ENCODE data around the gene FBXO11.
A peak's percentile ranks its signal among the peaks of the same experiment; 100 is the strongest.

DNA sequence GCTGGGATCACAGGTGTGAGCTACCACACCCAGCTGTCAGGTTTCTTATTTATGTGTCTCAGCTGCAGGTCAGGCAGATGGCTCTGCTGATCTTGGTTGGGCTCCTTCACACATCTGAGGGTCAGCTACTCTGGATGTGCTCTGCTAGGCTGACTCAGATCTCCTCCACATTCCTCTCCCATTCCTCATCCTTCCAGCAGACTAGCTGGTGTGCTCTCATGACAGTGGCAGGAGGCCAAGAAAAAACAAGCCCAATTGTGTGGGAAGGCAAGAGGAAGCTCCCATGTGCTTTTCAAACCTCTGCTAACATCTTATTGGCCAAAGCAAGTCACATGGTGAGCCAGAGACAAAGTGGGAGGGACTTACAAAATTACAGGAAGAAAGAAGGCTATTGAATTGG lies 135.1 kb downstream of the FBXO11 start:
- TF ChIP-seq, protein P1, sequence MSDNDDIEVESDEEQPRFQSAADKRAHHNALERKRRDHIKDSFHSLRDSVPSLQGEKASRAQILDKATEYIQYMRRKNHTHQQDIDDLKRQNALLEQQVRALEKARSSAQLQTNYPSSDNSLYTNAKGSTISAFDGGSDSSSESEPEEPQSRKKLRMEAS (IDR thresholded peaks at IDR 0.05), result peak; percentile 48; the same call in 1 of the 2 replicates
- TF ChIP-seq, protein P2, sequence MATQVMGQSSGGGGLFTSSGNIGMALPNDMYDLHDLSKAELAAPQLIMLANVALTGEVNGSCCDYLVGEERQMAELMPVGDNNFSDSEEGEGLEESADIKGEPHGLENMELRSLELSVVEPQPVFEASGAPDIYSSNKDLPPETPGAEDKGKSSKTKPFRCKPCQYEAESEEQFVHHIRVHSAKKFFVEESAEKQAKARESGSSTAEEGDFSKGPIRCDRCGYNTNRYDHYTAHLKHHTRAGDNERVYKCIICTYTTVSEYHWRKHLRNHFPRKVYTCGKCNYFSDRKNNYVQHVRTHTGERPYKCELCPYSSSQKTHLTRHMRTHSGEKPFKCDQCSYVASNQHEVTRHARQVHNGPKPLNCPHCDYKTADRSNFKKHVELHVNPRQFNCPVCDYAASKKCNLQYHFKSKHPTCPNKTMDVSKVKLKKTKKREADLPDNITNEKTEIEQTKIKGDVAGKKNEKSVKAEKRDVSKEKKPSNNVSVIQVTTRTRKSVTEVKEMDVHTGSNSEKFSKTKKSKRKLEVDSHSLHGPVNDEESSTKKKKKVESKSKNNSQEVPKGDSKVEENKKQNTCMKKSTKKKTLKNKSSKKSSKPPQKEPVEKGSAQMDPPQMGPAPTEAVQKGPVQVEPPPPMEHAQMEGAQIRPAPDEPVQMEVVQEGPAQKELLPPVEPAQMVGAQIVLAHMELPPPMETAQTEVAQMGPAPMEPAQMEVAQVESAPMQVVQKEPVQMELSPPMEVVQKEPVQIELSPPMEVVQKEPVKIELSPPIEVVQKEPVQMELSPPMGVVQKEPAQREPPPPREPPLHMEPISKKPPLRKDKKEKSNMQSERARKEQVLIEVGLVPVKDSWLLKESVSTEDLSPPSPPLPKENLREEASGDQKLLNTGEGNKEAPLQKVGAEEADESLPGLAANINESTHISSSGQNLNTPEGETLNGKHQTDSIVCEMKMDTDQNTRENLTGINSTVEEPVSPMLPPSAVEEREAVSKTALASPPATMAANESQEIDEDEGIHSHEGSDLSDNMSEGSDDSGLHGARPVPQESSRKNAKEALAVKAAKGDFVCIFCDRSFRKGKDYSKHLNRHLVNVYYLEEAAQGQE (IDR thresholded peaks at IDR 0.05; ENCODE audit: low read depth), result no peak
- TF ChIP-seq NFIC (IDR thresholded peaks at IDR 0.05) (peak; percentile 75), TAF1 (IDR thresholded peaks at IDR 0.05; ENCODE audit: low read depth) (no peak), CREB1 (IDR thresholded peaks at IDR 0.05; ENCODE audit: low read depth) (no peak), EP300 (IDR thresholded peaks at IDR 0.05; ENCODE audit: borderline replicate concordance) (no peak), RAD21 (IDR thresholded peaks at IDR 0.05; ENCODE audit: low read depth) (no peak), ZBTB7A (IDR thresholded peaks at IDR 0.05; ENCODE audit: low read depth) (no peak), YY1 (IDR thresholded peaks at IDR 0.05; ENCODE audit: low read depth) (no peak), TEAD4 (IDR thresholded peaks at IDR 0.05) (peak; percentile 67)
- TF ChIP-seq, protein P3, sequence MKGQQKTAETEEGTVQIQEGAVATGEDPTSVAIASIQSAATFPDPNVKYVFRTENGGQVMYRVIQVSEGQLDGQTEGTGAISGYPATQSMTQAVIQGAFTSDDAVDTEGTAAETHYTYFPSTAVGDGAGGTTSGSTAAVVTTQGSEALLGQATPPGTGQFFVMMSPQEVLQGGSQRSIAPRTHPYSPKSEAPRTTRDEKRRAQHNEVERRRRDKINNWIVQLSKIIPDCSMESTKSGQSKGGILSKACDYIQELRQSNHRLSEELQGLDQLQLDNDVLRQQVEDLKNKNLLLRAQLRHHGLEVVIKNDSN (IDR thresholded peaks at IDR 0.05), result peak; percentile 90

All from Ishikawa (cell line).